GM23338 (cell line): ENCODE results near the gene IQCE.

Experiments
- CREB1 ChIP-seq: fragments of 250-450 bp; sonication (Bioruptor Pico); IDR thresholded peaks from 2 replicates; pipeline ENCODE4 v1.5.0; 2020; ENCODE audit warnings: low read depth, mild to moderate bottlenecking, moderate library complexity
- EZH2 ChIP-seq: fragments of 200-600 bp; sonication (generic); IDR thresholded peaks from one replicate; pipeline ENCODE4 v1.8.0; 2017; ENCODE audit warnings: antibody characterized with exemption, mild to moderate bottlenecking, low read depth; ENCODE audit not compliant: unreplicated experiment
- EZH2phosphoT487 ChIP-seq: fragments of 200-600 bp; sonication (generic); IDR thresholded peaks from one replicate; pipeline ENCODE4 v1.8.1; 2018; ENCODE audit warnings: antibody characterized with exemption; ENCODE audit not compliant: unreplicated experiment
- NANOG ChIP-seq: IDR thresholded peaks from 2 replicates; pipeline ENCODE4 v1.6.1; 2016; ENCODE audit warnings: antibody characterized with exemption, borderline replicate concordance
- POLR2AphosphoS5 ChIP-seq: IDR thresholded peaks from 2 replicates; pipeline ENCODE4 v1.6.1; 2016; ENCODE audit warnings: antibody characterized with exemption, low read depth
- TF ChIP-seq, protein P1 (sequence below), 2 experiments: fragments of 200-600 bp in 1 of 2; sonication (generic) in 1 of 2; conservative IDR thresholded peaks; 2 replicates each; pipeline versions ENCODE4 v1.5.1 to v1.6.1; 2016 to 2017; ENCODE audit warnings: antibody characterized with exemption in 2 of 2, low read depth in 2 of 2, mild to moderate bottlenecking in 2 of 2, moderate library complexity in 1 of 2
- TF ChIP-seq, protein P2 (sequence below): IDR thresholded peaks from 2 replicates; pipeline ENCODE4 v1.6.1; 2016; ENCODE audit warnings: antibody characterized with exemption

DNA sequence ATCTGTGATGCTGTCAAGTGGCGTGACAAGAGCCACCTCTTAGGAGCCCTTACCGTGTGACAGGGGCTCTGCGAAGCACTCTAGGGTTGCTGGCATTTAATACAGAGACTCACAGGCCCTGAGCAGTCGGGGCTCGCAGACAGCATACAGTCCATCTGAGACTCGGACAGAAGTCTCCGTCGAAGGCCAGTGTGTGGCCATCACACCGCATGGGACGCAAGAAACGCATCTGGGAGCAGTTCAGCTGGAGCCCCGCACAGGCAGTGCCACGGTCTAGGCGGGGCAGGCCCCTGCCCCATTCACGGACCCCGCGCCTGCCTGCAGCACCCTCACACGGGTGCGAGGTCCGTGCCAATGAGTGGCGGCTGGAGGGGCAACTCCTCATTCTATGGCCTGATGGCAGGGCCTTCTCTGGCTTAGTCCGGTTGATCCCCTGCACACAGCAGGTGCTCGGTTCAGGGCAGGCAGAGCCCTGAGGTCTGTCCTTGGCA is 33.6 kb downstream of the IQCE start:
- TF ChIP-seq EZH2: no peak
- TF ChIP-seq, protein P1, sequence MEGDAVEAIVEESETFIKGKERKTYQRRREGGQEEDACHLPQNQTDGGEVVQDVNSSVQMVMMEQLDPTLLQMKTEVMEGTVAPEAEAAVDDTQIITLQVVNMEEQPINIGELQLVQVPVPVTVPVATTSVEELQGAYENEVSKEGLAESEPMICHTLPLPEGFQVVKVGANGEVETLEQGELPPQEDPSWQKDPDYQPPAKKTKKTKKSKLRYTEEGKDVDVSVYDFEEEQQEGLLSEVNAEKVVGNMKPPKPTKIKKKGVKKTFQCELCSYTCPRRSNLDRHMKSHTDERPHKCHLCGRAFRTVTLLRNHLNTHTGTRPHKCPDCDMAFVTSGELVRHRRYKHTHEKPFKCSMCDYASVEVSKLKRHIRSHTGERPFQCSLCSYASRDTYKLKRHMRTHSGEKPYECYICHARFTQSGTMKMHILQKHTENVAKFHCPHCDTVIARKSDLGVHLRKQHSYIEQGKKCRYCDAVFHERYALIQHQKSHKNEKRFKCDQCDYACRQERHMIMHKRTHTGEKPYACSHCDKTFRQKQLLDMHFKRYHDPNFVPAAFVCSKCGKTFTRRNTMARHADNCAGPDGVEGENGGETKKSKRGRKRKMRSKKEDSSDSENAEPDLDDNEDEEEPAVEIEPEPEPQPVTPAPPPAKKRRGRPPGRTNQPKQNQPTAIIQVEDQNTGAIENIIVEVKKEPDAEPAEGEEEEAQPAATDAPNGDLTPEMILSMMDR (conservative IDR thresholded peaks at IDR 0.05; ENCODE audit: low read depth in 2 of 2): no peak
- TF ChIP-seq POLR2AphosphoS5: no peak
- no peak for TF ChIP-seq NANOG
- no peak for TF ChIP-seq EZH2phosphoT487
- TF ChIP-seq CREB1: no peak
- TF ChIP-seq, protein P2, sequence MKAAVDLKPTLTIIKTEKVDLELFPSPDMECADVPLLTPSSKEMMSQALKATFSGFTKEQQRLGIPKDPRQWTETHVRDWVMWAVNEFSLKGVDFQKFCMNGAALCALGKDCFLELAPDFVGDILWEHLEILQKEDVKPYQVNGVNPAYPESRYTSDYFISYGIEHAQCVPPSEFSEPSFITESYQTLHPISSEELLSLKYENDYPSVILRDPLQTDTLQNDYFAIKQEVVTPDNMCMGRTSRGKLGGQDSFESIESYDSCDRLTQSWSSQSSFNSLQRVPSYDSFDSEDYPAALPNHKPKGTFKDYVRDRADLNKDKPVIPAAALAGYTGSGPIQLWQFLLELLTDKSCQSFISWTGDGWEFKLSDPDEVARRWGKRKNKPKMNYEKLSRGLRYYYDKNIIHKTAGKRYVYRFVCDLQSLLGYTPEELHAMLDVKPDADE: no peak
